DND-41 (cell line): Measurements from ENCODE around the gene TNS1.

ENCODE experiments used
- CTCF ChIP-seq: IDR thresholded peaks from 2 replicates; pipeline ENCODE4 v1.5.1; 2012; ENCODE audit warnings: borderline replicate concordance, low read length, moderate library complexity, mild to moderate bottlenecking; ENCODE audit not compliant: poor library complexity, severe bottlenecking; ENCODE audit errors: extremely low read depth
- EZH2 ChIP-seq: IDR thresholded peaks from 3 replicates; pipeline ENCODE4 v1.6.1; 2012; ENCODE audit warnings: borderline replicate concordance, low read depth, mild to moderate bottlenecking, moderate library complexity, low read length, inconsistent platforms; ENCODE audit not compliant: severe bottlenecking

- TF ChIP-seq CTCF = no peak
- TF ChIP-seq EZH2 = no peak
Measured at GRCh38 chr2:217856871-217857270, 145.9 kb downstream of the TNS1 start.
